MCF 10A (cell line): ENCODE measurements around the gene ZDHHC11. TPM values are rescaled to one million over a fixed set of nuclear protein-coding genes. Genes with fewer than 3 reads are reported as not detected.
"Not testable (repeated sequence)": the region's sequence is repeated elsewhere in the genome, so short reads cannot be mapped to it uniquely, and the experiment has no call there.

Experiments
- BruUV-seq: library from RNA; stranded (reverse); fragments of 400-500 nt; replicated peaks from 2 replicates; lab custom pipeline; 2021; lab: Mats Ljungman, UMichigan
- CTCF ChIA-PET: fragments of 300-600 bp; sonication (Branson Sonifier 250); formaldehyde crosslinking; extraction: SDS; loops from one replicate; lab custom pipeline; 2021; ENCODE audit warnings: antibody characterized with exemption, inconsistent platforms; lab: Yijun Ruan, JAX
- POLR2A ChIA-PET: fragments of 300-600, 350-650 bp; sonication (Branson Sonifier 250); formaldehyde crosslinking; extraction: SDS; loops from one replicate; lab custom pipeline; 2020; ENCODE audit warnings: antibody characterized with exemption, inconsistent platforms; lab: Yijun Ruan, JAX
- DNase-seq: peaks from one replicate; pipeline ENCODE4 v3.0.0-alpha.2; 2018; ENCODE audit not compliant: unreplicated experiment
- H3K27ac Mint-ChIP-seq: one replicate; pipeline ENCODE4 v1.8.0; 2022; ENCODE audit warnings: mild to moderate bottlenecking, low read depth, mixed read lengths; ENCODE audit not compliant: unreplicated experiment
- H3K27me3 Mint-ChIP-seq: one replicate; pipeline ENCODE4 v1.8.0; 2022; ENCODE audit warnings: mixed read lengths; ENCODE audit not compliant: insufficient read depth, unreplicated experiment
- H3K36me3 Mint-ChIP-seq: one replicate; pipeline ENCODE4 v1.8.0; 2022; ENCODE audit warnings: mild to moderate bottlenecking, moderate library complexity, mixed read lengths; ENCODE audit not compliant: insufficient read depth, unreplicated experiment
- H3K4me1 Mint-ChIP-seq: one replicate; pipeline ENCODE4 v1.8.0; 2022; ENCODE audit warnings: mixed read lengths; ENCODE audit not compliant: insufficient read depth, unreplicated experiment
- H3K4me3 Mint-ChIP-seq: one replicate; pipeline ENCODE4 v1.8.0; 2022; ENCODE audit warnings: mild to moderate bottlenecking, moderate library complexity, mixed read lengths; ENCODE audit not compliant: unreplicated experiment
- H3K9me3 Mint-ChIP-seq: one replicate; pipeline ENCODE4 v1.8.0; 2022; ENCODE audit warnings: mixed read lengths; ENCODE audit not compliant: unreplicated experiment
- intact Hi-C: fragments of 100-400 bp; cut with micrococcal nuclease; formaldehyde crosslinking; loops from 2 replicates; pipeline ENCODE4 v1.14.1; 2022
- total RNA-seq: library from RNA; stranded (reverse); gene quantifications from 2 replicates; pipeline ENCODE4 v1.2.3, GENCODE V29; 2022
- TF ChIP-seq, protein P1 (sequence below): fragments of 200-600 bp; IDR thresholded peaks from one replicate; pipeline ENCODE4 v1.8.0; 2022; ENCODE audit warnings: antibody characterized with exemption, mild to moderate bottlenecking; ENCODE audit not compliant: unreplicated experiment

The ZDHHC11 gene
- total RNA-seq, 1 experiment from 2014 or later: 2.0 TPM

DNA sequence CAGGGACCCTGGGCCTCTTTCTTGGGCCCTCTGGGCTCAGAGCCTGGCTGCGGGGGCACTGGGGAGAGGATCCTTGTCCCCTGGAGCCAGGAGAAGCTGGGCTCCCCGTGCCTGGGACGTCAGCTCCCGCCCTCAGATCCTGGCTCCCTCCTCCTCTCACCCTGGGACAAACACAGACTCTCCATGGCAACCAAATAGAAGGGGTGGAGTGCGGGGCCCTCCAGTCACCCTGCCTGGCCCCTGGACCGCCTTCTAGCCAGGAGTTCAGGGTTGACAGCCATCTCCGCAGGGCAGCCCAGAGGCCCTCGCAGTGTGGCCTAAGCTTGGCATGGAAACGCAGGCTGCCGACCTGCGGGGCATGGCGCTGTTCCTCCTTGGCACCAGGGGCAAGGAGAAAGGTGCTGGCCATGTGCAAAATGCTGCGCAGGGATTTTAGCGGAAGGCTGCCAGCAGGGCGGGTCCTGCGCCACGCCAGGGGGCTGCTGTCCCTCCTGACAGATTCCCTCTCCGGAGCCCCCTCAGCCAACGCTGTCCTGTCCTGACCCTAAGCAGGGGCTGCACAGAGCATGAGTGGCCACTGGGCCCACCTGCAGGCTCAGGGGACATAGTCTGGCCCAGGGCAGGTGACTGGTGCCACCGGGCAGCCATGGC is 1.0 kb downstream of the ZDHHC11 start:
- Mint-ChIP-seq H3K9me3 (no peaks in the 10 kb centered on the region), H3K27ac (no peak overlapping the region)
- CTCF ChIA-PET: no interaction called here

DNA sequence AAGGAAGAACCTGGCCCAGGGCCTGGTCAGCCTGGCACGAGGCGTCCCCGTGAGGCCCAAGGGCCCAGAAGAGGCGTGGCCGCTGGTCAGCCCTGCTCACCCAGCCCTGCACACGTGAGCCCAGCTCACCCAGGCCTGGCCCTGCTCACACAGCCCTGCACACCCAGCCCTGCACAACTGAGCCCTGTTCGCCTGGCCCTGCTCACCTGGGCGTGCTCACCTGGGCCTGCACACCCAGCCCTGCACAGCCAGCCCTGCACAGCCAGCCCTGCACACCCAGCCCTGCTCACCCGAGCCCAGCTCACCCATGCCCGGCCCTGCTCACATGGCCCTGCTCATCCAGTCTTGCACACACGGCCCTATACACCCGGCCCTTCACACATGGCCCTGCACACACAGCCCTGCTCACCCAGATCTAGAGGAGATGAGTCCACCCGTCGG is 2.1 kb downstream of the ZDHHC11 start:
- CTCF ChIA-PET: interaction anchor here (0.6 to 0.7 kb wide), 2 partner anchors 165 to 262 kb away, joined by 3 to 4 read pairs; no protein-coding TSS in a partner anchor
- POLR2A ChIA-PET: no interaction called here
- H3K9me3 Mint-ChIP-seq: no peaks in the 10 kb centered on the region
- H3K36me3 Mint-ChIP-seq: no peaks in the 10 kb centered on the region
- no peak overlapping the region for H3K4me3 Mint-ChIP-seq
- DNase-seq: no peak
- peaks cover 31% of the 10 kb centered on the region for H3K27me3 Mint-ChIP-seq
- no peaks in the 10 kb centered on the region for H3K4me1 Mint-ChIP-seq
- TF ChIP-seq, protein P1, sequence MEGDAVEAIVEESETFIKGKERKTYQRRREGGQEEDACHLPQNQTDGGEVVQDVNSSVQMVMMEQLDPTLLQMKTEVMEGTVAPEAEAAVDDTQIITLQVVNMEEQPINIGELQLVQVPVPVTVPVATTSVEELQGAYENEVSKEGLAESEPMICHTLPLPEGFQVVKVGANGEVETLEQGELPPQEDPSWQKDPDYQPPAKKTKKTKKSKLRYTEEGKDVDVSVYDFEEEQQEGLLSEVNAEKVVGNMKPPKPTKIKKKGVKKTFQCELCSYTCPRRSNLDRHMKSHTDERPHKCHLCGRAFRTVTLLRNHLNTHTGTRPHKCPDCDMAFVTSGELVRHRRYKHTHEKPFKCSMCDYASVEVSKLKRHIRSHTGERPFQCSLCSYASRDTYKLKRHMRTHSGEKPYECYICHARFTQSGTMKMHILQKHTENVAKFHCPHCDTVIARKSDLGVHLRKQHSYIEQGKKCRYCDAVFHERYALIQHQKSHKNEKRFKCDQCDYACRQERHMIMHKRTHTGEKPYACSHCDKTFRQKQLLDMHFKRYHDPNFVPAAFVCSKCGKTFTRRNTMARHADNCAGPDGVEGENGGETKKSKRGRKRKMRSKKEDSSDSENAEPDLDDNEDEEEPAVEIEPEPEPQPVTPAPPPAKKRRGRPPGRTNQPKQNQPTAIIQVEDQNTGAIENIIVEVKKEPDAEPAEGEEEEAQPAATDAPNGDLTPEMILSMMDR: no peak
- no TSS peak for BruUV-seq
- intact Hi-C loops: no loop called here
- H3K27ac Mint-ChIP-seq: no peak overlapping the region

More for the DNA sequence above, 1.0 kb downstream of the ZDHHC11 start:
- TF ChIP-seq, protein P1: no peak
- no peaks in the 10 kb centered on the region for H3K36me3 Mint-ChIP-seq
- intact Hi-C loops: loop anchor here (10.0 kb wide), 1 partner anchor 175 kb away; no protein-coding TSS in a partner anchor
- BruUV-seq: no TSS peak
- no peak overlapping the region for H3K4me3 Mint-ChIP-seq
- no peak for DNase-seq
- POLR2A ChIA-PET: interaction anchor here (0.6 kb wide), 1 partner anchor 78 kb away, joined by 4 read pairs; no protein-coding TSS in a partner anchor
- H3K4me1 Mint-ChIP-seq: no peaks in the 10 kb centered on the region
- H3K27me3 Mint-ChIP-seq: peaks cover 31% of the 10 kb centered on the region

DNA sequence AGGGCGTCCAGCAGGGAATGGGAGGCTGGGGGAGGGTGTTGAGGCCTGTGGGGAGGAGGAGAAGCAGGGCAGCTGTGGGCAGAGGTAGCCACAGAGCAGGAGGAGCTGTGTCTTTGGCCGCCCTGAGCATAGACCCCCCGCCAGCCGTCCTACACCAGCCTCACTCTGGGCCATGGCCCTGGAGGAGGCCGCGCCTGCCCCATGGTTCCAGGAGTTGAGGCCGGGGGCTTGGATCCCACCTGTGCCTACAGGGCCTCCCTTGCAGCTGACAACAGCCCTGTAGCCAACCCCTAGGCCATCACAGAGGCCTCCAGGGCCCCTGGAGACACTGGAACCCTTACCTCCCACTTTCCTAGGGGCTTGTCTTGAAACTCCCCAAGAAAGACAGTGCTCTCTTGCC is 3.0 kb downstream of the ZDHHC11 start:
- H3K36me3 Mint-ChIP-seq, H3K27ac Mint-ChIP-seq, H3K4me3 Mint-ChIP-seq, intact Hi-C loops, POLR2A ChIA-PET, H3K9me3 Mint-ChIP-seq, BruUV-seq, DNase-seq, H3K4me1 Mint-ChIP-seq, CTCF ChIA-PET: not testable (repeated sequence)
- peaks cover 29% of the 10 kb centered on the region for H3K27me3 Mint-ChIP-seq

DNA sequence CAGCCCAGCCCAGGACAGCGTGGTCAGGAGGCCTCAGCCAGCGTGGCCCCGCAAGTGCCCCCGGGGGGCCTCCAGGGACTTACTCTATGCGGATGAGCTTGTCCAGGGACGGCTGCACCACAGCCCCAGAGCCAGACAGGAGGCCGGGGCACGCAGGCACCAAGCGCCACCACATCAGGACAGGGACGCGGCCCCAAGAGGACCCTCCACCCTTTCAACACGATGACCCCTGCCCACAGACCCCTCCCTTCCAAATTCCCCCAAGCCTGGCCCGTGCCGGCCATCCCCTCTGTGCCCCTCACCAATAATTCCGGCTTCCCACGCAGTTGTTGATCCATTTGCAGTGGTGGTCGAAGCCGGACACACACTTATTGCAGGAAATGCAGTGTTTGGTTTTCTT is 3.6 kb downstream of the ZDHHC11 start:
- H3K9me3 Mint-ChIP-seq, DNase-seq, H3K36me3 Mint-ChIP-seq, H3K4me1 Mint-ChIP-seq, H3K4me3 Mint-ChIP-seq, CTCF ChIA-PET, H3K27ac Mint-ChIP-seq, POLR2A ChIA-PET, intact Hi-C loops, BruUV-seq: not testable (repeated sequence)
- H3K27me3 Mint-ChIP-seq: peaks cover 24% of the 10 kb centered on the region

DNA sequence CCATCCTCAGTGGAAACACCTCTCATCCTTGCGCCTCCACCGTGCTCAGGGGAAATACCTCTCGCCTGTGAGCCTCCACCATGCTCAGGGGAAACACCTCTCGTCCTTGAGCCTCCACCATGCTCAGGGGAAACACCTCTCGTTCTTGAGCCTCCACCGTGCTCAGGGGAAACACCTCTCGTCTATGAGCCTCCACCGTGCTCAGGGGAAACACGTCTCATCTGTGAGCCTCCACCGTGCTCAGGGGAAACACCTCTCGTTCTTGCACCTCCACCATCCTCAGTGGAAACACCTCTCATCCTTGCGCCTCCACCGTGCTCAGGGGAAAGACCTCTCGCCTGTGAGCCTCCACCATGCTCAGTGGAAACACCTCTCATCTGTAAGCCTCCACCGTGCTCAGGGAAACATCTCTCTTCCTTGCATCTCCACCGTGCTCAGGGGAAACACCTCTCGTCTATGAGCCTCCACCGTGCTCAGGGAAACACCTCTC is 4.1 kb downstream of the ZDHHC11 start:
- H3K36me3 Mint-ChIP-seq, H3K4me1 Mint-ChIP-seq, H3K9me3 Mint-ChIP-seq, H3K4me3 Mint-ChIP-seq, DNase-seq, H3K27ac Mint-ChIP-seq, BruUV-seq, intact Hi-C loops, CTCF ChIA-PET, POLR2A ChIA-PET: not testable (repeated sequence)
- H3K27me3 Mint-ChIP-seq: peaks cover 19% of the 10 kb centered on the region

DNA sequence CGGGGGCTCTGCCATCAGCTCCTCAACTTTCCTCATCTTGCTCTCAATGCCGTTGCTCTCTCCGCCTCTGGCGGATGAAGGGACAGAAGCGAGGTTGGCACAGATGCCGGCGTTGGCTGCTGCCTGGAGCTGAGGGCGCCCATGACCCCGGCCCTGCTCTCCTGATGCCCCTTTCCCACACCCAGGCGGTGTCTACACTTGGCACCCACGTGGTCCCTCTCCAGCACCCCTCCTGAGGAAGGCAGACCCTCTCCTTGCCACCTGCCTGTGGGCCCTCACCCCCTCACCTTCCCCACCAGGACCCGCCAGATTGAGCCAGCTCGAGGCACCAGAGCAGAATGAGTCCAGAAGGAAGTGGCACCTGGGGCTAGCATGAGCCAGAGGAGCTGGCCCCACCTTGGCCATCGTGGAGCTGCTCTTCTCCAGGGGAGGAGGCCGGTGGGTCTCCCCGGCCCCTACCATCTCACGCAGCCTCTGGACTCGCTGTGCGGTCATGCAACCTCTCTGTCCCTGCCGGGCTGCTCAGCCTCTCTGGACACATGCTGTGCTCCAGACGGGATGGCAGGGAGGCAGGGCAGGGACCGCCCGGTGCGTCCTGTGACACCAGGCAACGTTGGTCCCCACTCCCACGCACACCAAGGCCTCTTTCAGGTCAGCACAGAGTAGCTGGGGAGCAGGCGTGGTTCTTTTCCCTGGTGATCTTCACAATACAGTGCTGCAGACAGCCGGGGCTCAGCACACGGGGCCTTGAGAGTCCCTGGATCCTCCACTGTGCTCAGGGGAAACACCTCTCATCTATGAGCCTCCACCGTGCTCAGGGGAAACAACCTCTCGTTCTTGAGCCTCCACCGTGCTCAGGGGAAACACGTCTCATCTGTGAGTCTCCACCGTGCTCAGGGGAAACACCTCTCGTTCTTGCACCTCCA is 4.8 kb downstream of the ZDHHC11 start:
- DNase-seq, intact Hi-C loops, H3K27ac Mint-ChIP-seq, BruUV-seq, POLR2A ChIA-PET, CTCF ChIA-PET, H3K4me1 Mint-ChIP-seq, H3K9me3 Mint-ChIP-seq, H3K4me3 Mint-ChIP-seq, H3K36me3 Mint-ChIP-seq: not testable (repeated sequence)
- peaks cover 11% of the 10 kb centered on the region for H3K27me3 Mint-ChIP-seq

DNA sequence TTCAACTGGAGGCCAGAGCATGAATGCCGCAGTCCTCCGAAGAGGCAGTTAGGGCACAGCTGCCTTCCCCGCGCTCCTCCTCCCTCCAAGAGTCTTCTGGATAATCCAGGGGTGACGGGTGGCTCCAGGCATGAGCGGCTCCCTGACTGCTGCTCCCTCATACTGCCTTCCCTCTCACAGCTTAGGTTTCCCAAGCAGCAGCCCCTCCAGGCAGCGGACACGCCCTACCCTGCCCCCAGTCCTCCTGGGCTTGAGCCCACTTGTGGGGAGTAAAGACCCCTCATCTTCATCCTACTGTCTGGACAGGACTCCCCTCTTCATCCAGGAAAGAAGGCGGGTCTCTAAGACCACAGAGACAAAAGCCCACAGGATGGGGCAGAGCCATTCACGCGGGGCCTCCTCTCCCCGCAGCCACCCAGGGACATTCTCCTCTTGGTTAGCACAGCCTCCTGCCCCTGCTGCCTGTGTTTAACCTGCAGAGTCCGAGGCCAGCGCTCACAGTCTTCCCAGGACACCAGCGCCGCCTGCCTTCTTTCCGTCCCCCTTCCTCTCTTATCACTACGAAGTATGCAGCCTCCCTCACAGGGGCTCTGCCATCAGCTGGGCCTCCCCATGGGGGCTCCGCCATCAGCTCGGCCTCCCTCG is 5.6 kb downstream of the ZDHHC11 start:
- H3K4me3 Mint-ChIP-seq, BruUV-seq, H3K4me1 Mint-ChIP-seq, intact Hi-C loops, H3K27ac Mint-ChIP-seq, H3K9me3 Mint-ChIP-seq, DNase-seq, CTCF ChIA-PET, POLR2A ChIA-PET, H3K36me3 Mint-ChIP-seq: not testable (repeated sequence)
- peaks cover 11% of the 10 kb centered on the region for H3K27me3 Mint-ChIP-seq
